K562 (cell line): ENCODE measurements around the gene COL21A1. TPM values are rescaled to one million over a fixed set of nuclear protein-coding genes. Genes with fewer than 3 reads are reported as not detected.

Source experiments
- ATAC-seq: fragments of 200-7000 bp; cut with Tn5 transposase; 3 replicates; pipeline ENCODE4 v1.9.1; 2020; ENCODE audit warnings: moderate library complexity
- BruUV-seq: library from RNA; stranded (reverse); fragments of 400-500 nt; replicated peaks from 2 replicates; lab custom pipeline; 2021; lab: Mats Ljungman, UMichigan
- CTCF ChIA-PET: fragments of 300-600 bp; formaldehyde crosslinking; extraction: SDS; loops from one replicate; lab custom pipeline; 2021; ENCODE audit warnings: low intra/inter-chr PET ratio; lab: Yijun Ruan, JAX
- POLR2A ChIA-PET: fragments of 300-600, 350-650 bp; sonication (Branson Sonifier 250); formaldehyde crosslinking; extraction: SDS; loops from one replicate; lab custom pipeline; 2021; ENCODE audit warnings: antibody characterized with exemption, inconsistent platforms; lab: Yijun Ruan, JAX
- DNase-seq, 4 experiments: peaks; one replicate each; pipeline versions ENCODE4 v3.0.0 to v3.0.0-alpha.2; 2011 to 2018; ENCODE audit warnings: low spot score in 3 of 4, mixed read lengths in 3 of 4; ENCODE audit errors: extremely low read depth in 1 of 4
- FAIRE-seq: peaks from 2 replicates; lab custom pipeline; 2011; peaks lifted over from hg19 to GRCh38; lab: Jason Lieb, UNC
- H2AFZ ChIP-seq: 2 replicates; pipeline ENCODE4 v1.6.0; 2011; ENCODE audit warnings: low read depth, low read length, control low read depth, inconsistent platforms
- H3K27ac ChIP-seq: fragments of 200-600 bp; 3 replicates; pipeline ENCODE4 v1.8.0; 2011; ENCODE audit warnings: low read depth, mild to moderate bottlenecking, control low read depth, inconsistent platforms, low read length, moderate library complexity, mixed read lengths; ENCODE audit errors: extremely low read depth
- H3K27me3 ChIP-seq, 2 experiments: fragments of 300-600 bp in 1 of 2; 2 replicates in 1 of 2; 3 replicates in 1 of 2; pipeline versions ENCODE4 v1.6.0 to v1.8.0; 2011; ENCODE audit warnings: inconsistent platforms in 2 of 2, low read length in 2 of 2, mild to moderate bottlenecking in 1 of 2, mixed read lengths in 1 of 2, moderate library complexity in 1 of 2; ENCODE audit not compliant: control insufficient read depth in 2 of 2, insufficient read depth in 2 of 2
- H3K36me3 ChIP-seq: fragments of 300-600 bp; 3 replicates; pipeline ENCODE4 v1.8.0; 2011; ENCODE audit warnings: mild to moderate bottlenecking, low read length, inconsistent platforms; ENCODE audit not compliant: control insufficient read depth, insufficient read depth
- H3K4me1 ChIP-seq, 2 experiments: fragments of 200-600 bp in 1 of 2; replicated peaks in 1 of 2; 2 replicates in 1 of 2; 3 replicates in 1 of 2; pipeline versions ENCODE4 v1.5.1 to v1.8.0; 2011; ENCODE audit warnings: inconsistent platforms in 2 of 2, low read length in 2 of 2, mild to moderate bottlenecking in 1 of 2, mixed read lengths in 1 of 2, moderate library complexity in 1 of 2; ENCODE audit not compliant: control insufficient read depth in 2 of 2, insufficient read depth in 2 of 2
- H3K4me2 ChIP-seq: 2 replicates; pipeline ENCODE4 v1.6.1; 2011; ENCODE audit warnings: low read length, control low read depth, inconsistent platforms, mixed read lengths; ENCODE audit not compliant: insufficient read depth
- H3K4me3 ChIP-seq: fragments of 200-600 bp; sonication (generic), shearing (Covaris generic); 2 replicates; pipeline ENCODE4 v1.5.1; 2016; ENCODE audit warnings: control low read depth, inconsistent platforms
- H3K79me2 ChIP-seq: fragments of 200-600 bp; 3 replicates; pipeline ENCODE4 v1.8.0; 2011; ENCODE audit warnings: low read length, inconsistent platforms; ENCODE audit not compliant: control insufficient read depth, insufficient read depth
- H3K9ac ChIP-seq, 2 experiments: 2 replicates each; pipeline versions ENCODE4 v1.6.0 to v1.6.1; 2011; ENCODE audit warnings: low read depth in 2 of 2, low read length in 2 of 2, control low read depth in 1 of 2, inconsistent platforms in 1 of 2, mild to moderate bottlenecking in 1 of 2, mixed read lengths in 1 of 2; ENCODE audit not compliant: insufficient read depth in 1 of 2
- H3K9me1 ChIP-seq: one replicate; pipeline ENCODE4 v1.6.0; 2011; ENCODE audit warnings: inconsistent platforms, mild to moderate bottlenecking, low read length, moderate library complexity; ENCODE audit not compliant: control insufficient read depth, insufficient read depth
- H3K9me3 ChIP-seq: replicated peaks from 2 replicates; pipeline ENCODE4 v1.5.1; 2011; ENCODE audit warnings: low read depth, low read length, inconsistent platforms; ENCODE audit not compliant: control insufficient read depth, insufficient read depth
- H4K20me1 ChIP-seq: replicated peaks from 2 replicates; pipeline ENCODE4 v1.6.1; 2011; ENCODE audit warnings: low read length, inconsistent platforms, mixed read lengths; ENCODE audit not compliant: control insufficient read depth, insufficient read depth
- CCAR2 ChIP-seq: fragments of 200-400 bp; formaldehyde crosslinking; IDR thresholded peaks from 2 replicates; pipeline ENCODE4 v1.6.1; 2017; ENCODE audit warnings: mild to moderate bottlenecking, low read depth, low read length
- EHMT2 ChIP-seq: fragments of 450-650 bp; IDR thresholded peaks from 2 replicates; pipeline ENCODE4 v1.6.1; 2018; ENCODE audit warnings: antibody characterized with exemption
- MAFK ChIP-seq: IDR thresholded peaks from 2 replicates; pipeline ENCODE4 v1.6.1; 2011; ENCODE audit warnings: low read length, improper control_type of control experiment
- NCOA6 ChIP-seq: fragments of 450-650 bp; IDR thresholded peaks from 2 replicates; pipeline ENCODE4 v1.6.1; 2017; ENCODE audit warnings: mild to moderate bottlenecking
- NR3C1 ChIP-seq: sonication (generic); formaldehyde crosslinking; IDR thresholded peaks from 2 replicates; pipeline ENCODE4 v1.8.1; 2022; ENCODE audit warnings: missing genetic modification reagents
- U2AF2 ChIP-seq: fragments of 200-400 bp; formaldehyde crosslinking; optimal IDR thresholded peaks from 2 replicates; pipeline ENCODE3; 2017; ENCODE audit warnings: low read depth, mild to moderate bottlenecking, low read length
- ZNF277 ChIP-seq: fragments of 250-450 bp; sonication (Bioruptor Pico); IDR thresholded peaks from 2 replicates; pipeline ENCODE4 v1.8.0; 2022; ENCODE audit warnings: inconsistent platforms, mild to moderate bottlenecking, moderate library complexity, borderline replicate concordance
- in situ Hi-C: fragments of 300-500 bp; cut with MboI; formaldehyde crosslinking; loops from 4 replicates; pipeline ENCODE4 v1.15.0; 2018; ENCODE audit warnings: inconsistent platforms, mixed read lengths
- intact Hi-C: fragments of 100-400 bp; cut with micrococcal nuclease; formaldehyde crosslinking; loops from 2 replicates; pipeline ENCODE4 v1.14.2; 2022
- polyA plus RNA-seq, 8 experiments: library from polyadenylated mRNA; depleted of rRNA in 4 of 8; stranded (reverse) in 5 of 8; unstranded in 3 of 8; fragments of >200 nt; fragmentation: Nextera tagmentation in 2 of 8; fragmentation: Illumina TruSeq in 1 of 8; extraction: Ambion mirVana in 2 of 8; extraction: Trizol in 1 of 8; gene quantifications; 2 replicates each; pipeline versions ENCODE4 v1.2.1 to v1.2.3, GENCODE V29; 2011 to 2014; ENCODE audit warnings: inconsistent platforms in 1 of 8, missing spikeins in 1 of 8
- total RNA-seq, 7 experiments: library from RNA; depleted of rRNA in 6 of 7; stranded (reverse); fragments of >200 nt in 6 of 7; fragmentation: Illumina TruSeq in 2 of 7; extraction: Trizol in 2 of 7; gene quantifications; 2 replicates each; pipeline versions ENCODE4 v1.2.1 to v1.2.3, GENCODE V29; 2011 to 2021; ENCODE audit warnings: low replicate concordance in 1 of 7
- TF ChIP-seq, protein P1 (sequence below): fragments of 250-450 bp; sonication (Bioruptor Pico); IDR thresholded peaks from 2 replicates; pipeline ENCODE4 v1.5.0; 2021

COL21A1 gene
- total and polyA plus RNA-seq, 9 of the 15 experiments (the other 6 are each of a cell fraction or from before 2014, with no cell fraction given), result 0.03 to 0.76 (median 0.25) TPM

GRCh38 chr6:56115715-56116114 lies 131.7 kb downstream of the COL21A1 start:
- DNase-seq (no peak), ATAC-seq (no peak), FAIRE-seq (no peak)
- no TSS peak for BruUV-seq
- POLR2A ChIA-PET, result no interaction called here
- TF ChIP-seq NR3C1 (CRISPR knock-in tag) (no peak), NCOA6 (no peak), CCAR2 (no peak), ZNF277 (CRISPR knock-in tag) (no peak), U2AF2 (no peak), EHMT2 (no peak), MAFK (no peak)
- TF ChIP-seq, protein P1, sequence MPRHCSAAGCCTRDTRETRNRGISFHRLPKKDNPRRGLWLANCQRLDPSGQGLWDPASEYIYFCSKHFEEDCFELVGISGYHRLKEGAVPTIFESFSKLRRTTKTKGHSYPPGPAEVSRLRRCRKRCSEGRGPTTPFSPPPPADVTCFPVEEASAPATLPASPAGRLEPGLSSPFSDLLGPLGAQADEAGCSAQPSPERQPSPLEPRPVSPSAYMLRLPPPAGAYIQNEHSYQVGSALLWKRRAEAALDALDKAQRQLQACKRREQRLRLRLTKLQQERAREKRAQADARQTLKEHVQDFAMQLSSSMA, result no peak
- no peak overlapping the region for H3K4me3 ChIP-seq
- H3K27me3 ChIP-seq, result no peaks in the 10 kb centered on the region
- intact Hi-C loops, result no loop called here
- in situ Hi-C loops, result no loop called here
- no peak overlapping the region for H3K27ac ChIP-seq
- no peak overlapping the region for H2AFZ ChIP-seq
- H4K20me1 ChIP-seq, result no peaks in the 10 kb centered on the region
- no peaks in the 10 kb centered on the region for H3K36me3 ChIP-seq
- H3K9me1 ChIP-seq, result no peaks in the 10 kb centered on the region
- H3K9ac ChIP-seq, result no peak overlapping the region
- H3K4me2 ChIP-seq, result no peak overlapping the region
- no peaks in the 10 kb centered on the region for H3K79me2 ChIP-seq
- H3K9me3 ChIP-seq, result no peaks in the 10 kb centered on the region
- CTCF ChIA-PET, result no interaction called here
- H3K4me1 ChIP-seq, result no peaks in the 10 kb centered on the region
